GM12878 (cell line): Measurements from ENCODE around the gene SEC31B. TPM values are rescaled to one million over a fixed set of nuclear protein-coding genes. Genes with fewer than 3 reads are reported as not detected.

Experiments used
- ATAC-seq: fragments of 200-7000 bp; cut with Tn5 transposase; 3 replicates; pipeline ENCODE4 v1.9.1; 2020; ENCODE audit warnings: mild to moderate bottlenecking, moderate library complexity
- BruUV-seq: library from RNA; stranded (reverse); fragments of 400-500 nt; replicated peaks from 2 replicates; lab custom pipeline; 2021; lab: Mats Ljungman, UMichigan
- CTCF ChIA-PET: fragments of 300-600 bp; sonication (Branson Sonifier 250); formaldehyde crosslinking; extraction: SDS; loops from one replicate; lab custom pipeline; 2021; ENCODE audit warnings: inconsistent platforms; lab: Yijun Ruan, JAX
- POLR2A ChIA-PET: fragments of 350-600 bp; formaldehyde crosslinking; extraction: SDS; loops from one replicate; lab custom pipeline; 2021; ENCODE audit warnings: inconsistent platforms; lab: Charles Lee
- RAD21 ChIA-PET: fragments of 300-600 bp; sonication (Branson Sonifier 250); formaldehyde crosslinking; loops from one replicate; lab custom pipeline; 2023; ENCODE audit warnings: antibody characterized with exemption; ENCODE audit not compliant: unreplicated experiment; lab: Charles Lee
- SMC1A ChIA-PET: fragments of 300-600 bp; sonication (Branson Sonifier 250); formaldehyde crosslinking; loops from one replicate; lab custom pipeline; 2023; ENCODE audit not compliant: unreplicated experiment, uncharacterized antibody; lab: Charles Lee
- DNase-seq: peaks from one replicate; pipeline ENCODE4 v3.0.0-alpha.2; 2011; ENCODE audit warnings: low read depth, low spot score
- FAIRE-seq: peaks from 3 replicates; lab custom pipeline; 2011; peaks lifted over from hg19 to GRCh38; lab: Jason Lieb, UNC
- H2AFZ ChIP-seq: 2 replicates; pipeline ENCODE4 v1.6.0; 2011; ENCODE audit warnings: low read depth, low read length, control low read depth; ENCODE audit not compliant: control insufficient read depth
- H3K27ac ChIP-seq: 2 replicates; pipeline ENCODE4 v1.5.1; 2011; ENCODE audit warnings: control low read depth; ENCODE audit not compliant: control insufficient read depth, insufficient read depth
- H3K27me3 ChIP-seq, 2 experiments: replicated peaks in 1 of 2; 2 replicates each; pipeline versions ENCODE4 v1.6.0 to v1.6.1; 2011; ENCODE audit warnings: low read length in 1 of 2; ENCODE audit not compliant: control insufficient read depth in 2 of 2, insufficient read depth in 2 of 2
- H3K36me3 ChIP-seq, 2 experiments: 2 replicates each; pipeline ENCODE4 v1.5.1; 2011; ENCODE audit warnings: low read length in 1 of 2; ENCODE audit not compliant: control insufficient read depth in 2 of 2, insufficient read depth in 2 of 2
- H3K4me1 ChIP-seq: 2 replicates; pipeline ENCODE4 v1.6.1; 2011; ENCODE audit warnings: mild to moderate bottlenecking, low read length, moderate library complexity, mixed read lengths; ENCODE audit not compliant: control insufficient read depth, insufficient read depth
- H3K4me2 ChIP-seq: 2 replicates; pipeline ENCODE4 v1.6.0; 2011; ENCODE audit warnings: control low read depth; ENCODE audit not compliant: control insufficient read depth, insufficient read depth
- H3K4me3 ChIP-seq: fragments of 200-600 bp; sonication (generic); 2 replicates; pipeline ENCODE4 v1.5.1; 2016
- H3K79me2 ChIP-seq: 2 replicates; pipeline ENCODE4 v1.6.0; 2011; ENCODE audit warnings: low read length; ENCODE audit not compliant: control insufficient read depth, insufficient read depth
- H3K9ac ChIP-seq: 2 replicates; pipeline ENCODE4 v1.8.0; 2011; ENCODE audit warnings: low read length, control low read depth, mixed read lengths; ENCODE audit not compliant: control insufficient read depth, insufficient read depth
- H3K9me3 ChIP-seq: replicated peaks from 3 replicates; pipeline ENCODE4 v1.5.1; 2011; ENCODE audit warnings: mild to moderate bottlenecking, low read length; ENCODE audit not compliant: control insufficient read depth, insufficient read depth
- H4K20me1 ChIP-seq: 2 replicates; pipeline ENCODE4 v1.6.0; 2011; ENCODE audit not compliant: control insufficient read depth, insufficient read depth
- CHD4 ChIP-seq: fragments of 200-600 bp; sonication (generic); IDR thresholded peaks from 2 replicates; pipeline ENCODE4 v1.6.1; 2016; ENCODE audit warnings: mild to moderate bottlenecking
- FOXK2 ChIP-seq: fragments of 450-650 bp; IDR thresholded peaks from 2 replicates; pipeline ENCODE4 v1.6.1; 2017; ENCODE audit warnings: mild to moderate bottlenecking, moderate library complexity
- FOXM1 ChIP-seq: IDR thresholded peaks from 2 replicates; pipeline ENCODE4 v1.6.1; 2012; ENCODE audit warnings: low read depth, mild to moderate bottlenecking, inconsistent platforms, low read length, moderate library complexity
- MYC ChIP-seq: IDR thresholded peaks from 2 replicates; pipeline ENCODE4 v1.6.1; 2011; ENCODE audit warnings: mild to moderate bottlenecking, low read length, moderate library complexity, inconsistent platforms; ENCODE audit not compliant: insufficient read depth, insufficient replicate concordance, insufficient read length, severe bottlenecking
- ZBED1 ChIP-seq: IDR thresholded peaks from 2 replicates; pipeline ENCODE4 v1.6.1; 2016; ENCODE audit warnings: borderline replicate concordance
- WGBS: methylation state at CpG from one replicate; pipeline ENCODE4 v1.1.6; 2016; ENCODE audit warnings: low lambda C conversion rate; ENCODE audit not compliant: insufficient replicate concordance, insufficient coverage; ENCODE audit errors: missing lambda C conversion rate; 5-methylcytosine and 5-hydroxymethylcytosine counted together
- in situ Hi-C: fragments of 300-500 bp; cut with MboI; formaldehyde crosslinking; loops from 9 replicates; pipeline ENCODE4 v1.14.3; 2018; ENCODE audit warnings: mixed read lengths
- intact Hi-C: fragments of 100-400 bp; cut with micrococcal nuclease; formaldehyde crosslinking; loops from one replicate; pipeline ENCODE4 v1.14.2; 2022; ENCODE audit not compliant: unreplicated experiment
- polyA plus RNA-seq, 11 experiments: library from polyadenylated mRNA; depleted of rRNA in 4 of 11; unstranded in 6 of 11; stranded (reverse) in 5 of 11; fragments of >200 nt; fragmentation: Nextera tagmentation in 4 of 11; fragmentation: Illumina TruSeq in 1 of 11; extraction: Ambion mirVana in 4 of 11; extraction: Trizol in 1 of 11; gene quantifications; 1 replicate in 1 of 11; 2 replicates in 10 of 11; pipeline versions ENCODE4 v1.2.1 to v1.2.3, GENCODE V29; 2011 to 2016; ENCODE audit warnings: inconsistent platforms in 2 of 11, missing spikeins in 2 of 11, low read depth in 1 of 11
- total RNA-seq, 4 experiments: library from RNA; depleted of rRNA in 3 of 4; stranded (reverse); fragments of >200 nt in 3 of 4; fragmentation: Illumina TruSeq in 1 of 4; extraction: Trizol in 1 of 4; gene quantifications; 2 replicates each; pipeline versions ENCODE4 v1.2.1 to v1.2.3, GENCODE V29; 2013 to 2021
- TF ChIP-seq, protein P1 (sequence below): fragments of 450-650 bp; formaldehyde crosslinking; IDR thresholded peaks from 2 replicates; pipeline ENCODE4 v1.5.0; 2022; ENCODE audit warnings: mild to moderate bottlenecking, missing genetic modification characterization
- TF ChIP-seq, protein P2 (sequence below): fragments of 450-650 bp; IDR thresholded peaks from 2 replicates; pipeline ENCODE4 v1.6.1; 2016; ENCODE audit warnings: mild to moderate bottlenecking

The SEC31B gene
- total and polyA plus RNA-seq, 10 of the 15 experiments (the other 5 are each of a cell fraction or from before 2014, with no cell fraction given): 3.4 to 24.3 (median 9.9) TPM

DNA sequence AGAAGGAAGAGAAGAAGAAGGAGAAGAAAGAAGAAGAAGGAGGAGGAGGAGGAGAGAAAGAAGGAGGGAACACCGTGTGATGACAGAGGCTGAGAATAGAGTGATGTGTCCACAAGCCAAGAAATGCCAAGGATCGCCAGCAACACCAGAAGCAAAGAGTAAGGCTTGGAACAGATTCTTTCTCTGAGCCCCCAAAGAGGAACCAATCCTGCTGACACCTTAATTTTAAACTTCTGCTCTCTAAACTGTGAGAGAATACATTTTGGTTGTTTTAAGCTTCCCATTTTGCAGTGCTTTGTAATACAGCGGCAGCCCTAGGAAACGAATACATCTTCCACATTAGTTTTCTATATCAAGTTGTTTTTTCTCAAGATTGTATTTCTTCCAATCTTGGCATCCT lies 70.7 kb downstream of the SEC31B start:
- H3K27ac ChIP-seq: no peak overlapping the region
- in situ Hi-C loops (no loop called here), intact Hi-C loops (no loop called here)
- H3K9ac ChIP-seq: no peak overlapping the region
- POLR2A ChIA-PET: interaction anchor here (0.6 kb wide), 1 partner anchor 411 kb away, joined by 3 read pairs; no protein-coding TSS in a partner anchor
- ATAC-seq: no peak
- no peak for DNase-seq
- SMC1A ChIA-PET: no interaction called here
- no peaks in the 10 kb centered on the region for H3K79me2 ChIP-seq
- H3K4me1 ChIP-seq: no peaks in the 10 kb centered on the region
- H3K9me3 ChIP-seq: no peaks in the 10 kb centered on the region; the same call in 2 of the 3 replicates
- BruUV-seq: no TSS peak
- no peak overlapping the region for H3K4me2 ChIP-seq
- H4K20me1 ChIP-seq: no peaks in the 10 kb centered on the region
- no peaks in the 10 kb centered on the region for H3K27me3 ChIP-seq
- CTCF ChIA-PET: no interaction called here
- 37% methylated on average over 4 of the region's 4 CpGs for WGBS
- no peak overlapping the region for H3K4me3 ChIP-seq
- H3K36me3 ChIP-seq: no peaks in the 10 kb centered on the region
- FAIRE-seq: no peak
- TF ChIP-seq, protein P1, sequence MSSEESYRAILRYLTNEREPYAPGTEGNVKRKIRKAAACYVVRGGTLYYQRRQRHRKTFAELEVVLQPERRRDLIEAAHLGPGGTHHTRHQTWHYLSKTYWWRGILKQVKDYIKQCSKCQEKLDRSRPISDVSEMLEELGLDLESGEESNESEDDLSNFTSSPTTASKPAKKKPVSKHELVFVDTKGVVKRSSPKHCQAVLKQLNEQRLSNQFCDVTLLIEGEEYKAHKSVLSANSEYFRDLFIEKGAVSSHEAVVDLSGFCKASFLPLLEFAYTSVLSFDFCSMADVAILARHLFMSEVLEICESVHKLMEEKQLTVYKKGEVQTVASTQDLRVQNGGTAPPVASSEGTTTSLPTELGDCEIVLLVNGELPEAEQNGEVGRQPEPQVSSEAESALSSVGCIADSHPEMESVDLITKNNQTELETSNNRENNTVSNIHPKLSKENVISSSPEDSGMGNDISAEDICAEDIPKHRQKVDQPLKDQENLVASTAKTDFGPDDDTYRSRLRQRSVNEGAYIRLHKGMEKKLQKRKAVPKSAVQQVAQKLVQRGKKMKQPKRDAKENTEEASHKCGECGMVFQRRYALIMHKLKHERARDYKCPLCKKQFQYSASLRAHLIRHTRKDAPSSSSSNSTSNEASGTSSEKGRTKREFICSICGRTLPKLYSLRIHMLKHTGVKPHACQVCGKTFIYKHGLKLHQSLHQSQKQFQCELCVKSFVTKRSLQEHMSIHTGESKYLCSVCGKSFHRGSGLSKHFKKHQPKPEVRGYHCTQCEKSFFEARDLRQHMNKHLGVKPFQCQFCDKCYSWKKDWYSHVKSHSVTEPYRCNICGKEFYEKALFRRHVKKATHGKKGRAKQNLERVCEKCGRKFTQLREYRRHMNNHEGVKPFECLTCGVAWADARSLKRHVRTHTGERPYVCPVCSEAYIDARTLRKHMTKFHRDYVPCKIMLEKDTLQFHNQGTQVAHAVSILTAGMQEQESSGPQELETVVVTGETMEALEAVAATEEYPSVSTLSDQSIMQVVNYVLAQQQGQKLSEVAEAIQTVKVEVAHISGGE: no peak
- TF ChIP-seq, protein P2, sequence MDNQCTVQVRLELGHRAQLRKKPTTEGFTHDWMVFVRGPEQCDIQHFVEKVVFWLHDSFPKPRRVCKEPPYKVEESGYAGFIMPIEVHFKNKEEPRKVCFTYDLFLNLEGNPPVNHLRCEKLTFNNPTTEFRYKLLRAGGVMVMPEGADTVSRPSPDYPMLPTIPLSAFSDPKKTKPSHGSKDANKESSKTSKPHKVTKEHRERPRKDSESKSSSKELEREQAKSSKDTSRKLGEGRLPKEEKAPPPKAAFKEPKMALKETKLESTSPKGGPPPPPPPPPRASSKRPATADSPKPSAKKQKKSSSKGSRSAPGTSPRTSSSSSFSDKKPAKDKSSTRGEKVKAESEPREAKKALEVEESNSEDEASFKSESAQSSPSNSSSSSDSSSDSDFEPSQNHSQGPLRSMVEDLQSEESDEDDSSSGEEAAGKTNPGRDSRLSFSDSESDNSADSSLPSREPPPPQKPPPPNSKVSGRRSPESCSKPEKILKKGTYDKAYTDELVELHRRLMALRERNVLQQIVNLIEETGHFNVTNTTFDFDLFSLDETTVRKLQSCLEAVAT: no peak
- TF ChIP-seq FOXM1: no peak
- no peak for TF ChIP-seq MYC
- TF ChIP-seq ZBED1: no peak
- no peak for TF ChIP-seq CHD4
- TF ChIP-seq FOXK2: no peak
- H2AFZ ChIP-seq: no peak overlapping the region
- RAD21 ChIA-PET: no interaction called here
